ENCODE measurements around the gene COMMD1.

Gene COMMD1

DNA sequence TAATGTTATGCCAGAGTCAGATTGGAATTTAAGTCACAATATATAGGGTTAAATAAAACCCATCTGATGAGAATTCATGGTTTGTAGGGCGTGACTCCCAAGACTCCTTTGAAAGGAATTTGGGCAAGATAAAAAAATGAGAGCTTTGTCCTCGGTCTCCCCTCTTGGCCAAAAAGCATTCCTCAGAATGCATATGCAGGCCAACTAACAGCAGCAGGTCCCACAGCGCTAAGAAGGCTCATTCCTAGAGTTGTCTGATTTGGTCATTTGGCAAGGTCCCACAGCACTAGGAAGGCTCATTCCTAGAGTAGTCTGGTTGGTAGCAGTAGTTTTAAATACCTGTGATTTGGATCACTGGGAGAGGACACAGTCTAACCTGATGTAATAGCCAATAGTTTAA is 184.2 kb downstream of the COMMD1 start:
- no peak for TF ChIP-seq CTCF (IDR thresholded peaks at IDR 0.05; ENCODE audit: insufficient read depth, low read depth, low read length, missing control alignments)
- no peak overlapping the region for H3K4me3 ChIP-seq (ENCODE audit: low read depth, low read length)
- no peak for DNase-seq (ENCODE audit: low read depth)

DNA sequence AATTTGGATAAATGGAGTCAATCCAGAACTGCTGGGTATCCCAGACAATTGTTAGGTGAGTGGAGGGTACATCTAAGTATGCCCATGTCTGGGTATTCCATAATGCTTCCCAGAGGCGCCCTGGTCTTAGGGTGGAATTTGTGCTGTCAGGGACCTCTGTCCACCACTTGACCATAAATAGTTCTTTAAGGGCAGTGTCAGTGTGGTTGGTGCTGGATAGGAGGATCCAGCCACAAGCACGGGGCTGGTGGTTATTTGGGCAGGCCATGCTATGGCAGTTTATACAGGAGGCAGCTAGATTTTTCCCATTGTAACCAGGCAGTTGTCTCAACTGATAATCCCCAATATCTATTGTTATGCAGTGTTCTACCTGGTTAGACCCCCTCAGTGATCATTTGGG is 186.0 kb downstream of the COMMD1 start:
- H3K4me3 ChIP-seq (ENCODE audit: low read depth, low read length), result no peak overlapping the region
- TF ChIP-seq CTCF (IDR thresholded peaks at IDR 0.05; ENCODE audit: insufficient read depth, low read depth, low read length, missing control alignments), result no peak

DNA sequence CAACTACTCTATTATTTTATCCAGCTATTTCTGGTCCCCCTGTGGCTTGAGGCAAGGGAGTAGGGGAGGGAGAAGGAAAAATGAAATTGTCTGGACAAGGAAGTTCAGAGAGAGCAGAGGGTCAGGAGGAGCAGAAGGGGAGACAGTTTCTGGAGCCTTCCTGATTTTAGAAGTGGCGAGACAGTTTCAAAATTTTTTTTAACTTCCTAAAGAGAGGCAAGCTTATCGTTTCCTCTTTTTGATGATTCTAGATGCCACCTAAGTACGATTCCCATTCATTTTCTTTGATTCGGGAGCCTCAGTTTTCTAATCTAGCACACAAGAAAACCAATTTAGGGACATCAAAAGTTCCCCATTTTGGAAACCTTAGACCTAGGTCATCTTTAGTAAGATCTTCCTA is 193.6 kb downstream of the COMMD1 start:
- DNase-seq (ENCODE audit: low read depth), result no peak
- H3K4me3 ChIP-seq (ENCODE audit: low read depth, low read length), result peak overlapping the region; percentile 38

More for the DNA sequence above, 186.0 kb downstream of the COMMD1 start:
- no peak for DNase-seq (ENCODE audit: low read depth)

DNA sequence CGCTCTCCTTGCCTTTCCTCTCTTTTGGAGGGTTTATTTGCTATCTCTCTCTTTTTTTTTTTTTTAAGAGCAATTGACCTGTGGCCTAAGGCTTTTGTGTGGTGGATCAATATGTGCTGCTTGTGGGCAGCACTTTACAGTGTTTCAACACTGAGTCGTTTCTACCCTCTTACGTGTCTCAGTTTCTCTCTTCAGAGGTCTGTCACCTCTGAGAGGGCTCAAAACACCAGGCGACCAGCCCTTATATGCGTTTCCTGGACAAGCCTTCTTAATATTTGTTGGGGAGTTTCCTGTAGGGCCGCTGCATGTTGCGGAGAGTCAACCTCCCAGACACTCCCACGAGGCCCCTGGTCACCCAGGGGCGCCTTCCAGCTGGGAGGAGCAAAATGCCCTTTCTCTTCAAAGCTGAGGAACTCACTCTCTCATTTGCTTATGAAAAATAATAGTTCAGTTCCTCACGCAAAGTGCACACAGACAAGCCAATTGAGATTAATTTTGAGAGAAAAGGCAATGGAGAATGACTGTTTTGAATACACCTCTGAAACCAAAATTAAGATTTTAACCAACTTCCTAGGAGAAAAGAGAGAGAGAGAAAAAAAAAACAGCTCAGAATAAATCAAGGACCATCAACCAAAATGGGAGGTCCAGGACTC is 194.2 kb downstream of the COMMD1 start:
- peak overlapping the region; percentile 38 for H3K4me3 ChIP-seq (ENCODE audit: low read depth, low read length)
- peak; percentile 94 for DNase-seq (ENCODE audit: low read depth)
- TF ChIP-seq CTCF (IDR thresholded peaks at IDR 0.05; ENCODE audit: insufficient read depth, low read depth, low read length, missing control alignments), result no peak

More for the DNA sequence above, 193.6 kb downstream of the COMMD1 start:
- no peak for TF ChIP-seq CTCF (IDR thresholded peaks at IDR 0.05; ENCODE audit: insufficient read depth, low read depth, low read length, missing control alignments)

- H3K4me3 ChIP-seq (ENCODE audit: low read depth, low read length), result no peak overlapping the region
- no peak for TF ChIP-seq CTCF (IDR thresholded peaks at IDR 0.05; ENCODE audit: insufficient read depth, low read depth, low read length, missing control alignments)
- DNase-seq (ENCODE audit: low read depth), result no peak
Observed at GRCh38 chr2:62101886-62102285, 196.4 kb downstream of the COMMD1 start.

- no peak overlapping the region for H3K4me3 ChIP-seq (ENCODE audit: low read depth, low read length)
- no peak for DNase-seq (ENCODE audit: low read depth)
- no peak for TF ChIP-seq CTCF (IDR thresholded peaks at IDR 0.05; ENCODE audit: insufficient read depth, low read depth, low read length, missing control alignments)
Observed at GRCh38 chr2:62102402-62102920, 197.0 kb downstream of the COMMD1 start.

GRCh38 chr2:62109554-62109953 is 204.1 kb downstream of the COMMD1 start:
- TF ChIP-seq CTCF (IDR thresholded peaks at IDR 0.05; ENCODE audit: insufficient read depth, low read depth, low read length, missing control alignments), result no peak
- no peak overlapping the region for H3K4me3 ChIP-seq (ENCODE audit: low read depth, low read length)
- no peak for DNase-seq (ENCODE audit: low read depth)

All from GM12865 (cell line).